Measurements from ENCODE around the gene SLC45A3. TPM values are rescaled to one million over a fixed set of nuclear protein-coding genes. Genes with fewer than 3 reads are reported as not detected.

SLC45A3 gene
- total RNA-seq, 4 donors from 2014 or later = 12.2 to 29.1 (median 17.0) TPM

DNA sequence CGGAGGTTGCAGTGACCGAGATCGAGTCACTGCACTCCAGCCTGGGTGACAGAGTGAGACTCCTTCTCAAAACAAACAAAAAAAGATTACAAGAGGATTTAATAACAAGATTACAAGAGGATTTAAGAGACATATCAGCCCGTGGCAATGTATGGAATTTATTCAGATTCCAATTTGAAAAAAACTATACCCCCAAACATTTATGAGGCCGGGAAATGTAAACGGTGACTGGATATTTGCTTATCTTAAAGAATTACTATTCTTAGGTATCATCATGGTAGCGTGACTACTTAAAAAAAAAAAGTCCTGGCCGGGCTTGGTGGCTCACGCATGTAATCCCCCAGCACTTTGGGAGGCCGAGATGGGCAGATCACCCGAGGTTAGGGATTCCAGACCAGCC is 27.3 kb downstream of the SLC45A3 start:
- in situ Hi-C loops (cut with MboI; ENCODE audit: low pct_ligation_motif_present in 1 of 4, low pct_unique_long_range_greater_than_20kb in 1 of 4, low sequenced_read_pairs in 3 of 4) = loop anchor here in 2 of 4 donors (10.0 kb wide), 3 partner anchors 58 to 128 kb away; no protein-coding TSS in a partner anchor
- no peak for DNase-seq
- Histone ChIP-seq H3K9me3 (no peaks in the 10 kb centered on the region), H3K36me3 (no peaks in the 10 kb centered on the region), H3K27ac (no peak overlapping the region), H3K4me3 (no peak overlapping the region), H3K4me1 (peaks cover 0 to 7% (median 0%) of the 10 kb centered on the region in 4 donors), H3K27me3 (no peaks in the 10 kb centered on the region)
- 76 to 77% methylated on average over 10 to 11 of the region's 11 CpGs for WGBS, 2 donors (ENCODE audit: low coverage in 1 of 2)
- TF ChIP-seq POLR2AphosphoS5 (IDR thresholded peaks at IDR 0.05) = no peak
- intact Hi-C loops (cut with DNase I; ENCODE audit: low total_unique reads) = no loop called here

DNA sequence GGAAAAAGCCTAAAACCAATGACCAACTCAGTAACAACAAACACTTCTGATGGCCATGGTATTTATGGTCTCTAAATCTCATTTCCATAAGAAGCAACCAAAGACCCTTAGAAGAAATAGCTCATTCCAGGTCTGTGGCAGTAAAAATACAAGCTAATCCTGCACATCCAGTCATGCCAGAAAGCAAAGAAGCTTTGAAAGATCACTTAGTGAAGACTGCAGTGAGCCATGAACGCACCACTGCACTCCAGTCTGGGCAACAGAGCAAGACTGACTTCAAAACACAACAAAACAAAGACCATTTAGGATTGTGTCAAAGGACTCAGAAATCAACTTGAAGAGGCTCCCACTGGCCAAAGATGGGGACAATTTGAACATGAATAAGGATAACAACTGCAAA is 30.1 kb downstream of the SLC45A3 start:
- Histone ChIP-seq H3K36me3 (no peaks in the 10 kb centered on the region), H3K4me1 (peaks cover 0 to 7% (median 0%) of the 10 kb centered on the region in 4 donors), H3K27ac (no peak overlapping the region), H3K4me3 (no peak overlapping the region), H3K9me3 (no peaks in the 10 kb centered on the region), H3K27me3 (no peaks in the 10 kb centered on the region)
- WGBS, 2 donors (ENCODE audit: low coverage in 1 of 2) = 92% methylated on average over 1 of the region's 1 CpG; no CpG with 5 or more reads in 1 of the 2 donors
- no peak for DNase-seq
- TF ChIP-seq, protein P1, sequence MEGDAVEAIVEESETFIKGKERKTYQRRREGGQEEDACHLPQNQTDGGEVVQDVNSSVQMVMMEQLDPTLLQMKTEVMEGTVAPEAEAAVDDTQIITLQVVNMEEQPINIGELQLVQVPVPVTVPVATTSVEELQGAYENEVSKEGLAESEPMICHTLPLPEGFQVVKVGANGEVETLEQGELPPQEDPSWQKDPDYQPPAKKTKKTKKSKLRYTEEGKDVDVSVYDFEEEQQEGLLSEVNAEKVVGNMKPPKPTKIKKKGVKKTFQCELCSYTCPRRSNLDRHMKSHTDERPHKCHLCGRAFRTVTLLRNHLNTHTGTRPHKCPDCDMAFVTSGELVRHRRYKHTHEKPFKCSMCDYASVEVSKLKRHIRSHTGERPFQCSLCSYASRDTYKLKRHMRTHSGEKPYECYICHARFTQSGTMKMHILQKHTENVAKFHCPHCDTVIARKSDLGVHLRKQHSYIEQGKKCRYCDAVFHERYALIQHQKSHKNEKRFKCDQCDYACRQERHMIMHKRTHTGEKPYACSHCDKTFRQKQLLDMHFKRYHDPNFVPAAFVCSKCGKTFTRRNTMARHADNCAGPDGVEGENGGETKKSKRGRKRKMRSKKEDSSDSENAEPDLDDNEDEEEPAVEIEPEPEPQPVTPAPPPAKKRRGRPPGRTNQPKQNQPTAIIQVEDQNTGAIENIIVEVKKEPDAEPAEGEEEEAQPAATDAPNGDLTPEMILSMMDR (IDR thresholded peaks at IDR 0.05) = no peak
- TF ChIP-seq POLR2AphosphoS5 (IDR thresholded peaks at IDR 0.05) = no peak
- no peak for TF ChIP-seq EP300 (IDR thresholded peaks at IDR 0.05; ENCODE audit: low read depth)
- no peak for TF ChIP-seq POLR2A (IDR thresholded peaks at IDR 0.05)
- in situ Hi-C loops (cut with MboI; ENCODE audit: low pct_ligation_motif_present in 1 of 4, low pct_unique_long_range_greater_than_20kb in 1 of 4, low sequenced_read_pairs in 3 of 4) (loop anchor here in 2 of 4 donors (10.0 kb wide), 3 partner anchors 55 to 125 kb away; no protein-coding TSS in a partner anchor), intact Hi-C loops (cut with DNase I; ENCODE audit: low total_unique reads) (no loop called here)

DNA sequence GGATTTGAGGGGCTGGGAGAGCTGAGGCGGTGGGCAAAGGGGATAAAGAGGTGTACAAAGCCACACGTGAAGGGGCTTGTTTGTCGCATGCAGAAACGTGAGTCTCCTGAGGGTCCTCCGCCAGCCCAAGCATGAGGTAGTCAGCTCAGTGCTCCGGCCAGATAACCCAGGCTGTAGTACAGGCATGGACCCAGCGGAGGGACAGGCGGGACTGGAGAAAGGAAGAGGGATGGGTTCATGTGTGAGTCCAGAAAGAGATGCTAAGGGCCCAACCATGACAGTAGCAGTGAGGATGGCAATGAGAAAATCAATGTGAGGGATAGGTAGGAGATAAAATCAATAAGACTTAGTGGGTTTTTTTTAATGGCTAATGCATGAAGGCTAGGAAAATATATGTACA is 34.8 kb downstream of the SLC45A3 start:
- peaks cover 0 to 7% (median 0%) of the 10 kb centered on the region in 4 donors for H3K4me1 ChIP-seq
- 92 to 93% methylated on average over 5 to 8 of the region's 8 CpGs for WGBS, 2 donors (ENCODE audit: low coverage in 1 of 2)
- H3K27ac ChIP-seq = no peak overlapping the region
- no peaks in the 10 kb centered on the region for H3K27me3 ChIP-seq
- TF ChIP-seq POLR2AphosphoS5 (IDR thresholded peaks at IDR 0.05) (no peak), EP300 (IDR thresholded peaks at IDR 0.05; ENCODE audit: low read depth) (no peak), POLR2A (IDR thresholded peaks at IDR 0.05) (no peak)
- TF ChIP-seq, protein P1 (IDR thresholded peaks at IDR 0.05) = no peak
- in situ Hi-C loops (cut with MboI; ENCODE audit: low pct_ligation_motif_present in 1 of 4, low pct_unique_long_range_greater_than_20kb in 1 of 4, low sequenced_read_pairs in 3 of 4) (no loop called here), intact Hi-C loops (cut with DNase I; ENCODE audit: low total_unique reads) (no loop called here)
- no peak for DNase-seq
- H3K4me3 ChIP-seq = no peak overlapping the region
- no peaks in the 10 kb centered on the region for H3K9me3 ChIP-seq
- no peaks in the 10 kb centered on the region for H3K36me3 ChIP-seq

GRCh38 chr1:205642679-205643307 is 37.5 kb downstream of the SLC45A3 start:
- H3K27me3 ChIP-seq = no peaks in the 10 kb centered on the region
- TF ChIP-seq, protein P1 (IDR thresholded peaks at IDR 0.05) = no peak
- no peak for TF ChIP-seq EP300 (IDR thresholded peaks at IDR 0.05; ENCODE audit: low read depth)
- no peak for TF ChIP-seq POLR2A (IDR thresholded peaks at IDR 0.05)
- TF ChIP-seq POLR2AphosphoS5 (IDR thresholded peaks at IDR 0.05) = no peak
- intact Hi-C loops (cut with DNase I; ENCODE audit: low total_unique reads) (no loop called here), in situ Hi-C loops (cut with MboI; ENCODE audit: low pct_ligation_motif_present in 1 of 4, low pct_unique_long_range_greater_than_20kb in 1 of 4, low sequenced_read_pairs in 3 of 4) (no loop called here)
- no peak overlapping the region for H3K4me3 ChIP-seq
- 91 to 100% methylated on average over 1 to 2 of the region's 2 CpGs for WGBS, 2 donors (ENCODE audit: low coverage in 1 of 2)
- no peaks in the 10 kb centered on the region for H3K9me3 ChIP-seq
- H3K4me1 ChIP-seq = no peaks in the 10 kb centered on the region
- H3K27ac ChIP-seq = no peak overlapping the region
- no peaks in the 10 kb centered on the region for H3K36me3 ChIP-seq
- no peak for DNase-seq

Data from transverse colon (tissue), 4 donors.